Measurements from ENCODE around the gene CRYBG2. TPM values are rescaled to one million over a fixed set of nuclear protein-coding genes. Genes with fewer than 3 reads are reported as not detected.
"Not testable (repeated sequence)": the region's sequence is repeated elsewhere in the genome, so short reads cannot be mapped to it uniquely, and the experiment has no call there.

The CRYBG2 gene
- total RNA-seq, 4 donors from 2014 or later = 0.35 to 2.7 (median 0.50) TPM

DNA sequence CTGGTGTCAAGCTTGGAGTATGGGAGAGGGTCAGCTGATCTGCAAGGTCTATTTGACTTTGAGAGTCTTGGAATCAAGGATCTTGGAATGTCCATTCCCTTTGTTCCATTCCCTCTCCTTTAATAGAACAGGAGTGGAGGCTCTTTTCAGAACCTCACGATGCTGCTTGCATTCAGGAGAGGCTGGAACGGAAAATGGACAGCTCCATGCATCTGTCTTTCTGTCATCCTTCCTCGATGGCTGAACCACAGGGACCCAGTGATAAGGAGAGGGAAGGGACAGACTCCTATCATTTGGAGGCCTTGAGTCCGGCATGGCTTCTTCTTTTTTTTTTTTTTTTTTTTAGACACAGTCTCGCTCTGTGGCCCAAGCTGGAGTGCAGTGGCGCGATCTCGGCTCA lies 41.8 kb upstream of the CRYBG2 start:
- Histone ChIP-seq H3K36me3 (no peaks in the 10 kb centered on the region), H3K9me3 (no peaks in the 10 kb centered on the region), H3K4me3 (no peak overlapping the region), H3K27ac (no peak overlapping the region), H3K27me3 (peaks cover 21% of the 10 kb centered on the region), H3K4me1 (no peaks in the 10 kb centered on the region)
- ATAC-seq = no peak
- TF ChIP-seq POLR2A (IDR thresholded peaks at IDR 0.05) (no peak), POLR2AphosphoS5 (IDR thresholded peaks at IDR 0.05) (no peak), EP300 (IDR thresholded peaks at IDR 0.05) (no peak)
- TF ChIP-seq, protein P1, sequence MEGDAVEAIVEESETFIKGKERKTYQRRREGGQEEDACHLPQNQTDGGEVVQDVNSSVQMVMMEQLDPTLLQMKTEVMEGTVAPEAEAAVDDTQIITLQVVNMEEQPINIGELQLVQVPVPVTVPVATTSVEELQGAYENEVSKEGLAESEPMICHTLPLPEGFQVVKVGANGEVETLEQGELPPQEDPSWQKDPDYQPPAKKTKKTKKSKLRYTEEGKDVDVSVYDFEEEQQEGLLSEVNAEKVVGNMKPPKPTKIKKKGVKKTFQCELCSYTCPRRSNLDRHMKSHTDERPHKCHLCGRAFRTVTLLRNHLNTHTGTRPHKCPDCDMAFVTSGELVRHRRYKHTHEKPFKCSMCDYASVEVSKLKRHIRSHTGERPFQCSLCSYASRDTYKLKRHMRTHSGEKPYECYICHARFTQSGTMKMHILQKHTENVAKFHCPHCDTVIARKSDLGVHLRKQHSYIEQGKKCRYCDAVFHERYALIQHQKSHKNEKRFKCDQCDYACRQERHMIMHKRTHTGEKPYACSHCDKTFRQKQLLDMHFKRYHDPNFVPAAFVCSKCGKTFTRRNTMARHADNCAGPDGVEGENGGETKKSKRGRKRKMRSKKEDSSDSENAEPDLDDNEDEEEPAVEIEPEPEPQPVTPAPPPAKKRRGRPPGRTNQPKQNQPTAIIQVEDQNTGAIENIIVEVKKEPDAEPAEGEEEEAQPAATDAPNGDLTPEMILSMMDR (IDR thresholded peaks at IDR 0.05) = no peak
- 63 to 87% methylated on average over 4 to 8 of the region's 8 CpGs for WGBS, 2 donors (ENCODE audit: low coverage in 1 of 2)

DNA sequence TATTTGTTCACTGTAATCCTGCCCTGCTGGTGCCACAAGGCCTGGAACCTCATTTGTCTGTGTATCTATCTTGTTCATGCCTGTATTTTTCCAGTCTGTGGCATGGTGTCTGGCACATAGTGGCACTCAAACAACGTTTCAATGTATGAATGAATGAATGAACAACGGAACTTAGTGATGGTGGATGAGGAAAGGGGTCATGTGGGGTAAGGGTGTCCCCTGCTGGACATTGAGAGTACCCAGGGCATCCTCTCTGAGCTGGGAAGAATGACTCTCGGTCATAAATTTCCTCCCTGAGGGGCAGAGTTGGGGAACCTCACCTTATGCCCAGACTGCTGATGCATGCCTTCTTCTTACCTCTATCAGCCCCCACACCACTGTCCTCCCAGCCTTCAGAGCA lies 37.5 kb upstream of the CRYBG2 start:
- WGBS, 2 donors (ENCODE audit: low coverage in 1 of 2) = 6 to 8% methylated on average over 3 of the region's 3 CpGs
- ATAC-seq = no peak
- H3K4me3 ChIP-seq = no peak overlapping the region

DNA sequence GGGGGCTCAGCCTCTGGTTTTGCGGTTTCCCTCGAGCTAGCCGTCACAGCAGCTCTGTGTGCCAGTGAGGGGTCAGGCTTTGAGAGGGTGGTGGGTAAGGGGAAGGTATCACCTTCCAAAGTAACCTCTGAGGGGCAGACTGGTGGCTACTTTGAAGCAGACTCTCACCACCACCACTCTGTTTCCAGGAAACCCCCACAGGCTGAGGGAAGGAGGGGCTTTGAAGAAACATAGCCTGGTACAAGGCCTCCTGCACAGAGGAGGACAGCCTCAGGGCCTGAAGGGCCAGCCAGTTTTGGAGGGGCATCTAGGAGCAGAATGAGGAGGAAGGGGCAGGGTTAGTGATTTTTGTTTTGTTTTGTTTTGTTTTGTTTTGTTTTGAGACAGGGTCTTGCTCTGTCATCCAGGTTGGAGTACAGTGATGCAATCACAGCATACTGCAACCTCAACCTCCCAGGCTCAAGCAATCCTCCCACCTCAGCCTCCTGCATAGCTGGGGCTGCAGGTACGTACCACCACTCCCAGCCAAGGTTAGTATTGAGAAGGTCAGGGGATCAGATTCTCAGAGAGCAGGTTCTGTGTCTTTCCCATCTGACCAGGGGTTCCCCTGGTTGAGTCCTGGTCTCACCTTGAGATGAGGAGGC lies 35.8 kb upstream of the CRYBG2 start:
- Histone ChIP-seq H3K9me3 (no peaks in the 10 kb centered on the region), H3K4me1 (no peaks in the 10 kb centered on the region), H3K4me3 (no peak overlapping the region), H3K36me3 (no peaks in the 10 kb centered on the region), H3K27me3 (peaks cover 67% of the 10 kb centered on the region), H3K27ac (no peak overlapping the region)
- WGBS, 2 donors (ENCODE audit: low coverage in 1 of 2) = 40 to 100% methylated on average over 1 of the region's 4 CpGs
- TF ChIP-seq, protein P1 (IDR thresholded peaks at IDR 0.05) = no peak
- TF ChIP-seq POLR2AphosphoS5 (IDR thresholded peaks at IDR 0.05) (no peak), POLR2A (IDR thresholded peaks at IDR 0.05) (no peak)
- ATAC-seq = no peak

More for the DNA sequence above, 37.5 kb upstream of the CRYBG2 start:
- Histone ChIP-seq H3K4me1 (no peaks in the 10 kb centered on the region), H3K27me3 (peaks cover 52% of the 10 kb centered on the region), H3K9me3 (no peaks in the 10 kb centered on the region), H3K27ac (no peak overlapping the region), H3K36me3 (no peaks in the 10 kb centered on the region)
- no peak for TF ChIP-seq POLR2AphosphoS5 (IDR thresholded peaks at IDR 0.05)
- TF ChIP-seq POLR2A (IDR thresholded peaks at IDR 0.05) = no peak
- TF ChIP-seq, protein P1 (IDR thresholded peaks at IDR 0.05) = peak in 1 of 4 experiments; percentile 9
- no peak for TF ChIP-seq EP300 (IDR thresholded peaks at IDR 0.05)

DNA sequence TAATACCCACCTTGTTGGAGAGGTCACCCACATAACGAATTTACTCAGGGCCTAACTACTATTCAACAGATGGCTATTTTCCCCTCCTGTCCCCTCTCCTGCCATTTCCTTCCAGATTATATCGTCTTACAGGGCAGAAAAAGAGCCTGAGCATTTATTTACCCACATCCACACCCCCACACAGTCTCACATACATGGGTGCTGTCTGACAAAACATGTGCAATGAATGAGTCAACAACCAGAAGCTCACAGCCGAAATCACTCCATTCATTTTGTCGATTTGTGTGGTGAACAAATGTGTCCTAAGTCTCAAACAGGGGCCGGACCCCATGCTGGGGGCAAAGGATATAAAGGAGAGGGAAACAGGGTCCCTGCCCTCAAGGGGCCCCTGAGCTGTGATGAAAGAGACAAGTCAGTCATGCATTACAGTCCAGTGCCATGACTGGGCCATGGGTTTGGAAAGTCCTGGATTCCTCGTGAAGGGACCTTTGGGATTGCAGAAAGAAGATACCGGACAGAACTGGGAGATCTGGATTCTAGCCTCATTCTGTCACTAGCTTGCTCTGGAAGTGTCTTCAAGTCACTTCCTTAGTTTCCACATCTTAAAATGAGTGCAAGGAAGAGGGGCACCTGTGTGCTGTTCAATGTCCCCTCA lies 35.0 kb upstream of the CRYBG2 start:
- no peak overlapping the region for H3K4me3 ChIP-seq
- no peaks in the 10 kb centered on the region for H3K36me3 ChIP-seq
- no peak for ATAC-seq
- H3K9me3 ChIP-seq = no peaks in the 10 kb centered on the region
- no peaks in the 10 kb centered on the region for H3K4me1 ChIP-seq
- no peak overlapping the region for H3K27ac ChIP-seq
- TF ChIP-seq POLR2AphosphoS5 (IDR thresholded peaks at IDR 0.05) (no peak), POLR2A (IDR thresholded peaks at IDR 0.05) (no peak), EP300 (IDR thresholded peaks at IDR 0.05) (no peak)
- TF ChIP-seq, protein P1 (IDR thresholded peaks at IDR 0.05) = no peak
- peaks cover 67% of the 10 kb centered on the region for H3K27me3 ChIP-seq
- 58 to 76% methylated on average over 5 to 7 of the region's 7 CpGs for WGBS, 2 donors (ENCODE audit: low coverage in 1 of 2)

DNA sequence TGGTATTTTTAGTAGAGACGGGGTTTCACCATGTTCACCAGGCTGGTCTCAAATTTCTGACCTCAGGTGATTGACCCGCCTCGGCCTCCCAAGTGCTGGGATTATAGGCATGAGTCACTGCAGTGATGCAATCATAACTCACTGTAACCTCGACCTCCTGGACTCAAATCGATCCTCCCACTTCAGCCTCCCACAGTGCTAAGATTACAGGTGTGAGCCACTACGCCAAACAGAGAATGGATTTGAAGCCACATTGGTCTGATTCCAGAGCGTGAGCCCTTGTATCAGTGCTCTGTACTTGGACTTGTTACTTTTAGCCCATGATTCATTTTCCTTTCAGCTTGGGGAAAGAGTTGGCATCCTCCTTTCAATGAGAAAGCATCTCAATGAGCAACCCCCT lies 33.5 kb upstream of the CRYBG2 start:
- no peaks in the 10 kb centered on the region for H3K4me1 ChIP-seq
- no peaks in the 10 kb centered on the region for H3K9me3 ChIP-seq
- H3K36me3 ChIP-seq = no peaks in the 10 kb centered on the region
- TF ChIP-seq EP300 (IDR thresholded peaks at IDR 0.05) (no peak), POLR2A (IDR thresholded peaks at IDR 0.05) (no peak), POLR2AphosphoS5 (IDR thresholded peaks at IDR 0.05) (no peak)
- TF ChIP-seq, protein P1 (IDR thresholded peaks at IDR 0.05) = no peak
- no peak for ATAC-seq
- whole genome bisulfite sequencing, 2 donors (ENCODE audit: low coverage in 1 of 2) = 73 to 79% methylated on average over 2 to 6 of the region's 7 CpGs
- no peak overlapping the region for H3K27ac ChIP-seq
- no peak overlapping the region for H3K4me3 ChIP-seq
- H3K27me3 ChIP-seq = peaks cover 62% of the 10 kb centered on the region

DNA sequence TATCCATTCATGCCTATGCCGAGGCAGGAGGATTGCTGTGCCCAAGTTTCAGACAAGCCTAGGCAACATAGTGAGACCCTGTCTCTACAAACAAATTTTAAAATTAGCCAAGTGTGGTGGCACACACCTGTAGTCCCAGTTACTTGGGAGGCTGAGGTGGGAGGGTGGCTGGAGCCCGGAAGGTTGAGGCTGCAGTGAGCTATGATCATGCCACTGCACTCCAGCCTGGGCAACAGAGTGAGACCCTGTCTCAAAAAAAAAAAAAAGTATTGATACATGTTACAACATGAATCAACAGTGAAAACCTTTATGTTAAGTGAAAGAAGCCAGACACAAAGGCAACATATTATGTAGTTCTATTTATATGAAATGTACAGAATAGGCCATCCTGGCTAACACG lies 31.1 kb upstream of the CRYBG2 start:
- H3K27ac ChIP-seq, H3K36me3 ChIP-seq, ATAC-seq, H3K4me1 ChIP-seq, H3K4me3 ChIP-seq, H3K9me3 ChIP-seq: not testable (repeated sequence)
- WGBS, 2 donors (ENCODE audit: low coverage in 1 of 2) = 70 to 81% methylated on average over 2 to 3 of the region's 3 CpGs
- peaks cover 61% of the 10 kb centered on the region for H3K27me3 ChIP-seq

Data from gastroesophageal sphincter (tissue), 4 donors.